H1 (cell line): Measurements from ENCODE around the gene AFAP1L2. TPM values are rescaled to one million over a fixed set of nuclear protein-coding genes. Genes with fewer than 3 reads are reported as not detected.

Source experiments
- CTCF ChIA-PET: fragments of 300-600 bp; sonication (Branson Sonifier 250); formaldehyde crosslinking; loops from one replicate; lab custom pipeline; 2021; ENCODE audit not compliant: partially characterized antibody; lab: Charles Lee
- POLR2A ChIA-PET: fragments of 300-600 bp; sonication (Branson Sonifier 250); formaldehyde crosslinking; loops from one replicate; lab custom pipeline; 2021; ENCODE audit warnings: inconsistent platforms; ENCODE audit not compliant: partially characterized antibody; lab: Charles Lee
- DNase-seq, 2 experiments: peaks; one replicate each; pipeline versions ENCODE4 v3.0.0 to v3.0.0-alpha.2; 2010 to 2022; ENCODE audit warnings: low spot score in 2 of 2, low read depth in 1 of 2, mixed read lengths in 1 of 2
- FAIRE-seq: peaks from 2 replicates; lab custom pipeline; 2011; peaks lifted over from hg19 to GRCh38; lab: Jason Lieb, UNC
- H2AFZ ChIP-seq: 2 replicates; pipeline ENCODE4 v1.8.1; 2012; ENCODE audit warnings: low read length, inconsistent platforms
- H2AK5ac ChIP-seq: 2 replicates; pipeline ENCODE4 v1.6.1; 2013; ENCODE audit warnings: low read depth, low read length
- H2BK120ac ChIP-seq: replicated peaks from 2 replicates; pipeline ENCODE3; 2013; ENCODE audit warnings: low read depth, low read length, inconsistent platforms
- H2BK12ac ChIP-seq: 2 replicates; pipeline ENCODE4 v1.6.1; 2013; ENCODE audit warnings: low read depth, low read length
- H2BK15ac ChIP-seq: 2 replicates; pipeline ENCODE4 v1.6.1; 2013; ENCODE audit warnings: low read length
- H2BK20ac ChIP-seq: 2 replicates; pipeline ENCODE4 v1.6.1; 2013; ENCODE audit warnings: low read length
- H2BK5ac ChIP-seq: 2 replicates; pipeline ENCODE4 v1.6.1; 2013; ENCODE audit warnings: low read depth, low read length
- H3K14ac ChIP-seq: 2 replicates; pipeline ENCODE4 v1.6.1; 2013; ENCODE audit warnings: inconsistent platforms; ENCODE audit not compliant: insufficient read length
- H3K18ac ChIP-seq: 2 replicates; pipeline ENCODE4 v1.6.1; 2013; ENCODE audit warnings: low read length; ENCODE audit errors: extremely low read depth
- H3K23ac ChIP-seq: 2 replicates; pipeline ENCODE4 v1.6.1; 2013; ENCODE audit warnings: inconsistent platforms; ENCODE audit not compliant: insufficient read length
- H3K23me2 ChIP-seq: 2 replicates; pipeline ENCODE4 v1.6.1; 2013; ENCODE audit warnings: low read depth, low read length
- H3K27ac ChIP-seq: 2 replicates; pipeline ENCODE4 v1.6.1; 2011; ENCODE audit warnings: low read depth, low read length, inconsistent platforms
- H3K27me3 ChIP-seq, 4 experiments: replicated peaks in 1 of 4; 1 replicate in 1 of 4; 2 replicates in 3 of 4; pipeline versions ENCODE4 v1.6.1 to v1.8.1; 2011 to 2013; ENCODE audit warnings: low read length in 3 of 4, mild to moderate bottlenecking in 3 of 4, inconsistent platforms in 2 of 4, mixed read lengths in 2 of 4, moderate library complexity in 1 of 4; ENCODE audit not compliant: control insufficient read depth in 3 of 4, insufficient read depth in 3 of 4; ENCODE audit errors: extremely low read depth in 1 of 4
- H3K36me3 ChIP-seq, 4 experiments: 2 replicates each; pipeline versions ENCODE4 v1.6.1 to v1.8.1; 2011 to 2013; ENCODE audit warnings: mild to moderate bottlenecking in 4 of 4, low read length in 3 of 4, moderate library complexity in 2 of 4, control low read depth in 1 of 4, inconsistent platforms in 1 of 4; ENCODE audit not compliant: insufficient read depth in 4 of 4, control insufficient read depth in 2 of 4
- H3K4ac ChIP-seq: replicated peaks from 2 replicates; pipeline ENCODE3; 2013; ENCODE audit warnings: low read length, low read depth, mixed read lengths, inconsistent platforms; ENCODE audit not compliant: insufficient read length
- H3K4me1 ChIP-seq, 4 experiments: replicated peaks in 1 of 4; 1 replicate in 1 of 4; 2 replicates in 3 of 4; pipeline versions ENCODE4 v1.6.1 to v1.8.1; 2011 to 2013; ENCODE audit warnings: low read length in 3 of 4, inconsistent platforms in 2 of 4, mixed read lengths in 1 of 4; ENCODE audit not compliant: insufficient read depth in 4 of 4, control insufficient read depth in 3 of 4
- H3K4me2 ChIP-seq, 2 experiments: 2 replicates each; pipeline versions ENCODE4 v1.6.1 to v1.8.1; 2011 to 2013; ENCODE audit warnings: low read depth in 2 of 2, low read length in 2 of 2, control low read depth in 1 of 2, inconsistent platforms in 1 of 2, mild to moderate bottlenecking in 1 of 2; ENCODE audit not compliant: insufficient read depth in 1 of 2
- H3K4me3 ChIP-seq, 4 experiments: fragments of 200-600, 300-600 bp in 1 of 4; sonication (generic), shearing (Covaris generic), sonication (Bioruptor Twin) in 1 of 4; 2 replicates each; pipeline versions ENCODE4 v1.5.1 to v1.8.1; 2011 to 2016; ENCODE audit warnings: low read length in 4 of 4, low read depth in 3 of 4, control low read depth in 2 of 4, inconsistent platforms in 2 of 4, mild to moderate bottlenecking in 2 of 4, mixed read lengths in 1 of 4, moderate library complexity in 1 of 4; ENCODE audit not compliant: insufficient read depth in 2 of 4; ENCODE audit errors: extremely low read depth in 1 of 4
- H3K56ac ChIP-seq: replicated peaks from 2 replicates; pipeline ENCODE3; 2013; ENCODE audit warnings: low read depth, mild to moderate bottlenecking, mixed read lengths, low read length, inconsistent platforms; ENCODE audit not compliant: insufficient read length
- H3K79me1 ChIP-seq: 2 replicates; pipeline ENCODE4 v1.6.1; 2013; ENCODE audit warnings: low read depth, low read length, control low read depth
- H3K79me2 ChIP-seq, 2 experiments: 2 replicates each; pipeline versions ENCODE4 v1.6.1 to v1.8.1; 2012 to 2013; ENCODE audit warnings: low read length in 2 of 2, mild to moderate bottlenecking in 2 of 2, inconsistent platforms in 1 of 2; ENCODE audit not compliant: insufficient read depth in 2 of 2, control insufficient read depth in 1 of 2
- H3K9ac ChIP-seq, 4 experiments: replicated peaks in 1 of 4; 1 replicate in 1 of 4; 2 replicates in 3 of 4; pipeline versions ENCODE4 v1.6.1 to v1.8.1; 2011 to 2013; ENCODE audit warnings: low read depth in 3 of 4, low read length in 3 of 4, control low read depth in 2 of 4, mild to moderate bottlenecking in 2 of 4, moderate library complexity in 2 of 4, inconsistent platforms in 1 of 4; ENCODE audit errors: extremely low read depth in 1 of 4
- H3K9me3 ChIP-seq, 2 experiments: 2 replicates each; pipeline versions ENCODE4 v1.6.1 to v1.8.1; 2012 to 2013; ENCODE audit warnings: mild to moderate bottlenecking in 2 of 2, moderate library complexity in 2 of 2, control low read depth in 1 of 2, inconsistent platforms in 1 of 2, low read depth in 1 of 2, low read length in 1 of 2, mixed read lengths in 1 of 2; ENCODE audit not compliant: insufficient read depth in 2 of 2
- H4K20me1 ChIP-seq, 2 experiments: replicated peaks in 1 of 2; 2 replicates each; pipeline versions ENCODE3 to v1.8.1; 2011 to 2013; ENCODE audit warnings: inconsistent platforms in 2 of 2, low read length in 2 of 2, mild to moderate bottlenecking in 1 of 2; ENCODE audit not compliant: insufficient read depth in 2 of 2, control insufficient read depth in 1 of 2
- H4K5ac ChIP-seq: 2 replicates; pipeline ENCODE4 v1.6.1; 2013; ENCODE audit warnings: low read length, low read depth, mixed read lengths, inconsistent platforms; ENCODE audit not compliant: insufficient read length
- H4K8ac ChIP-seq: 2 replicates; pipeline ENCODE4 v1.8.0; 2013; ENCODE audit warnings: mild to moderate bottlenecking, moderate library complexity, low read length, inconsistent platforms; ENCODE audit not compliant: insufficient read depth; ENCODE audit errors: extremely low read depth
- H4K91ac ChIP-seq: replicated peaks from 2 replicates; pipeline ENCODE3; 2013; ENCODE audit warnings: low read length, mixed read lengths, inconsistent platforms; ENCODE audit not compliant: insufficient read length
- BACH1 ChIP-seq: IDR thresholded peaks from 2 replicates; pipeline ENCODE4 v1.6.1; 2012; ENCODE audit warnings: low read length, improper control_type of control experiment
- BRCA1 ChIP-seq: IDR thresholded peaks from 2 replicates; pipeline ENCODE4 v1.6.1; 2012; ENCODE audit warnings: low read depth, low read length, improper control_type of control experiment
- GTF2F1 ChIP-seq: IDR thresholded peaks from 2 replicates; pipeline ENCODE4 v1.6.1; 2012; ENCODE audit warnings: low read depth, low read length, improper control_type of control experiment, borderline replicate concordance
- KDM1A ChIP-seq: fragments of 200-600, 300-600 bp; sonication (generic); IDR thresholded peaks from 2 replicates; pipeline ENCODE4 v1.7.1; 2016; ENCODE audit warnings: mild to moderate bottlenecking, low read length, borderline replicate concordance
- SP2 ChIP-seq: IDR thresholded peaks from 2 replicates; pipeline ENCODE4 v1.6.1; 2012; ENCODE audit warnings: mild to moderate bottlenecking, low read length, inconsistent platforms
- SUZ12 ChIP-seq: fragments of 200-600 bp; sonication (generic); IDR thresholded peaks from 2 replicates; pipeline ENCODE4 v1.6.1; 2012; ENCODE audit warnings: mild to moderate bottlenecking, inconsistent platforms, low read length, moderate library complexity, mixed read lengths
- TCF12 ChIP-seq: IDR thresholded peaks from 2 replicates; pipeline ENCODE4 v1.6.1; 2011; ENCODE audit warnings: low read depth, mild to moderate bottlenecking, low read length
- WGBS, 2 experiments: shearing (Covaris generic) in 1 of 2; methylation state at CpG; one replicate each; pipeline versions ENCODE4 v1.1.6 to v1.1.7; 2013 to 2015; ENCODE audit warnings: low lambda C conversion rate in 2 of 2, mixed read lengths in 2 of 2, inconsistent platforms in 1 of 2, low coverage in 1 of 2, missing lambda C conversion rate in 1 of 2; ENCODE audit not compliant: insufficient replicate concordance in 2 of 2, insufficient coverage in 1 of 2, insufficient read length in 1 of 2; ENCODE audit errors: extremely low coverage in 1 of 2, missing lambda C conversion rate in 1 of 2; 5-methylcytosine and 5-hydroxymethylcytosine counted together
- polyA plus RNA-seq, 7 experiments: library from polyadenylated mRNA; depleted of rRNA in 3 of 7; stranded (reverse) in 5 of 7; unstranded in 2 of 7; fragments of >200 nt in 5 of 7; fragments of 200-250 nt in 2 of 7; gene quantifications; 1 replicate in 5 of 7; 2 replicates in 1 of 7; 4 replicates in 1 of 7; pipeline versions ENCODE4 v1.2.1 to v1.2.3, GENCODE V29; 2011 to 2013; ENCODE audit warnings: missing spikeins in 2 of 7, mixed read lengths in 2 of 7
- total RNA-seq: library from RNA; stranded (reverse); fragmentation: NEBNext Ultra II Directional; extraction: Animal tissue kit (Norgen Biotek cat#: 25700); gene quantifications from 2 replicates; pipeline ENCODE4 v1.2.1, GENCODE V29; 2021
- TF ChIP-seq, protein P1 (sequence below): IDR thresholded peaks from 2 replicates; pipeline ENCODE4 v1.6.1; 2011; ENCODE audit warnings: low read length, improper control_type of control experiment

AFAP1L2 gene
- total and polyA plus RNA-seq, 2 of the 8 experiments (the other 6 are each of a cell fraction or from before 2014, with no cell fraction given): 3.9 to 6.4 TPM

DNA sequence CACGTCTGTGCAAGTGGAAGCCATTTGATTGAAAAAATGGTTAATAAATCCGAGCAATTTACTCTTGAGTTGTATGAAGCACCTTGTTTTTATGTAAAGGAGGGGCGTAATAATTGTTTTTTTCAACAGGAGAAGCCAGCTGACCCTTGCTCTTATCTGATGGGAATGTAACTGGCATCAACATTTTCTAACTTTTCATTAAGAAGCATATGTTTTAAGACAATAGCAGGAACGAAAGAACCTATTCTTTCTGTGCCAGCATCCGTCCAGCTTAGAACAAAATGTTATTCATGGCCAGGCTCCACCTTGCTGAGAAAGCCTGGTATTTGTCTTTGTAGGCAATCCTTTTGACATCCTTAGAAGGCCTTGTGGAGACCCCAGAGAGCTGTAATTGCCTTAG lies 22.2 kb upstream of the AFAP1L2 start:
- no peak overlapping the region for H2BK12ac ChIP-seq
- no peak overlapping the region for H2AK5ac ChIP-seq
- no peak overlapping the region for H2BK15ac ChIP-seq
- no peak overlapping the region for H3K14ac ChIP-seq
- H4K8ac ChIP-seq: no peak overlapping the region
- no peak overlapping the region for H4K5ac ChIP-seq
- TF ChIP-seq SP2 (no peak), BRCA1 (no peak), KDM1A (no peak), BACH1 (no peak), TCF12 (no peak), GTF2F1 (no peak), SUZ12 (no peak)
- TF ChIP-seq, protein P1, sequence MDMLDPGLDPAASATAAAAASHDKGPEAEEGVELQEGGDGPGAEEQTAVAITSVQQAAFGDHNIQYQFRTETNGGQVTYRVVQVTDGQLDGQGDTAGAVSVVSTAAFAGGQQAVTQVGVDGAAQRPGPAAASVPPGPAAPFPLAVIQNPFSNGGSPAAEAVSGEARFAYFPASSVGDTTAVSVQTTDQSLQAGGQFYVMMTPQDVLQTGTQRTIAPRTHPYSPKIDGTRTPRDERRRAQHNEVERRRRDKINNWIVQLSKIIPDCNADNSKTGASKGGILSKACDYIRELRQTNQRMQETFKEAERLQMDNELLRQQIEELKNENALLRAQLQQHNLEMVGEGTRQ: no peak
- H3K56ac ChIP-seq: no peak overlapping the region
- no peak overlapping the region for H3K4ac ChIP-seq
- H3K18ac ChIP-seq: no peak overlapping the region
- H3K79me2 ChIP-seq: no peaks in the 10 kb centered on the region
- H3K4me3 ChIP-seq: no peak overlapping the region
- FAIRE-seq (no peak), DNase-seq (no peak)
- H3K23ac ChIP-seq: no peak overlapping the region
- H4K91ac ChIP-seq: no peak overlapping the region
- peaks cover 0 to 5% (median 0%) of the 10 kb centered on the region in 4 experiments; a peak in 1 of 7 replicates for H3K4me1 ChIP-seq
- H3K9me3 ChIP-seq: no peaks in the 10 kb centered on the region
- no peaks in the 10 kb centered on the region for H4K20me1 ChIP-seq
- no peak overlapping the region for H3K27ac ChIP-seq
- no peaks in the 10 kb centered on the region for H3K23me2 ChIP-seq
- H3K4me2 ChIP-seq: no peak overlapping the region
- no peak overlapping the region for H3K9ac ChIP-seq
- H3K27me3 ChIP-seq: no peaks in the 10 kb centered on the region; a peak in 1 of 7 replicates
- H3K36me3 ChIP-seq: no peaks in the 10 kb centered on the region
- ChIA-PET CTCF (interaction anchor here (1.2 to 20.2 kb wide), 8 partner anchors 11 to 125 kb away, joined by 3 to 269 read pairs (median 8); partner anchors contain the start of gene AFAP1L2), POLR2A (interaction anchor here (0.8 kb wide), 1 partner anchor 23 kb away, joined by 3 read pairs; no protein-coding TSS in a partner anchor)
- no peak overlapping the region for H2BK20ac ChIP-seq
- H2BK5ac ChIP-seq: no peak overlapping the region
- H2AFZ ChIP-seq: no peak overlapping the region
- no peak overlapping the region for H2BK120ac ChIP-seq
- no peaks in the 10 kb centered on the region for H3K79me1 ChIP-seq
- WGBS, 2 experiments: 77% methylated on average over 5 of the region's 5 CpGs; no CpG with 5 or more reads in 1 of the 2 experiments
